T-cell (primary cell): ENCODE results near the gene TLX1. TPM values are rescaled to one million over a fixed set of nuclear protein-coding genes. Genes with fewer than 3 reads are reported as not detected.

Experiments used
- ATAC-seq, 4 experiments: fragments of 200-7000 bp in 3 of 4; fragments of 150-1000 bp in 1 of 4; cut with Tn5 transposase; replicated peaks in 1 of 4; 1 replicate in 3 of 4; 2 replicates in 1 of 4; pipeline ENCODE4 v1.10.0; 2021; ENCODE audit warnings: moderate library complexity in 3 of 4, mild to moderate bottlenecking in 2 of 4, moderate number of reproducible peaks in 1 of 4
- CTCF ChIA-PET, 2 donors: fragments of 300-600 bp; sonication (Branson Sonifier 250); formaldehyde crosslinking; loops; one replicate each; lab custom pipeline; 2022; ENCODE audit warnings: antibody characterized with exemption in 2 of 2; lab: Charles Lee
- POLR2A ChIA-PET, 2 donors: fragments of 300-600 bp; sonication (Branson Sonifier 250); formaldehyde crosslinking; loops; one replicate each; lab custom pipeline; 2022; ENCODE audit warnings: antibody characterized with exemption in 2 of 2; lab: Charles Lee
- DNase-seq, 35 experiments: peaks; one replicate each; pipeline versions ENCODE4 v3.0.0 to v3.0.0-alpha.2; 2013 to 2023
- H3K27ac ChIP-seq: one replicate; pipeline ENCODE4 v1.5.1; 2013; ENCODE audit warnings: low read length
- H3K27me3 ChIP-seq, 2 experiments: replicated peaks in 1 of 2; 1 replicate in 1 of 2; 2 replicates in 1 of 2; pipeline versions ENCODE4 v1.6.1 to v1.7.0; 2013; ENCODE audit warnings: low read length in 1 of 2, mixed read lengths in 1 of 2; ENCODE audit not compliant: control insufficient read depth in 2 of 2, insufficient read depth in 2 of 2; ENCODE audit errors: extremely low read depth in 1 of 2
- H3K36me3 ChIP-seq, 2 donors: 1 replicate in 1 of 2; 2 replicates in 1 of 2; pipeline versions ENCODE4 v1.6.1 to v1.7.0; 2013; ENCODE audit warnings: low read length in 1 of 2; ENCODE audit not compliant: control insufficient read depth in 2 of 2, insufficient read depth in 1 of 2; ENCODE audit errors: extremely low read depth in 1 of 2
- H3K4me1 ChIP-seq, 2 experiments: 1 replicate in 1 of 2; 2 replicates in 1 of 2; pipeline versions ENCODE4 v1.6.1 to v1.7.0; 2013; ENCODE audit warnings: low read length in 2 of 2, mixed read lengths in 1 of 2; ENCODE audit not compliant: insufficient read depth in 2 of 2, control insufficient read depth in 1 of 2; ENCODE audit errors: extremely low read depth in 1 of 2
- H3K4me3 ChIP-seq, 2 donors: 1 replicate in 1 of 2; 2 replicates in 1 of 2; pipeline versions ENCODE4 v1.5.1 to v1.7.0; 2013; ENCODE audit warnings: mild to moderate bottlenecking in 2 of 2, low read length in 1 of 2, moderate library complexity in 1 of 2; ENCODE audit not compliant: control insufficient read depth in 1 of 2; ENCODE audit errors: extremely low read depth in 1 of 2
- H3K9me3 ChIP-seq: 2 replicates; pipeline ENCODE4 v1.7.0; 2013
- H3K27ac Mint-ChIP-seq, 2 donors: one replicate each; pipeline ENCODE4 v1.8.0; 2020 to 2021; ENCODE audit warnings: mild to moderate bottlenecking in 2 of 2, mixed read lengths in 2 of 2
- H3K27me3 Mint-ChIP-seq, 2 donors: one replicate each; pipeline ENCODE4 v1.8.0; 2021 to 2022; ENCODE audit warnings: mixed read lengths in 2 of 2
- H3K36me3 Mint-ChIP-seq: one replicate; pipeline ENCODE4 v1.8.0; 2021; ENCODE audit warnings: mixed read lengths
- H3K4me1 Mint-ChIP-seq, 3 donors: one replicate each; pipeline ENCODE4 v1.8.0; 2020 to 2022; ENCODE audit warnings: mixed read lengths in 3 of 3, mild to moderate bottlenecking in 1 of 3
- H3K4me3 Mint-ChIP-seq, 3 donors: one replicate each; pipeline ENCODE4 v1.8.0; 2020 to 2022; ENCODE audit warnings: mild to moderate bottlenecking in 3 of 3, mixed read lengths in 3 of 3, moderate library complexity in 3 of 3
- H3K9me3 Mint-ChIP-seq, 3 donors: one replicate each; pipeline ENCODE4 v1.8.0; 2020 to 2022; ENCODE audit warnings: mixed read lengths in 3 of 3
- WGBS: methylation state at CpG from one replicate; pipeline ENCODE4 v1.1.5; 2013; ENCODE audit warnings: missing lambda C conversion rate; ENCODE audit not compliant: insufficient coverage; 5-methylcytosine and 5-hydroxymethylcytosine counted together
- total RNA-seq, 35 experiments: library from RNA in 6 of 35; stranded (reverse) in 6 of 35; fragments of 120-200 nt in 1 of 35; gene quantifications; one replicate each; pipeline versions ENCODE4 v1.2.1 to v1.2.4 and lab custom pipeline; 2013 to 2026

The TLX1 gene
- total RNA-seq, 5 donors from 2014 or later (not counting 1 experiment from before 2014, with no cell fraction given): not detected

DNA sequence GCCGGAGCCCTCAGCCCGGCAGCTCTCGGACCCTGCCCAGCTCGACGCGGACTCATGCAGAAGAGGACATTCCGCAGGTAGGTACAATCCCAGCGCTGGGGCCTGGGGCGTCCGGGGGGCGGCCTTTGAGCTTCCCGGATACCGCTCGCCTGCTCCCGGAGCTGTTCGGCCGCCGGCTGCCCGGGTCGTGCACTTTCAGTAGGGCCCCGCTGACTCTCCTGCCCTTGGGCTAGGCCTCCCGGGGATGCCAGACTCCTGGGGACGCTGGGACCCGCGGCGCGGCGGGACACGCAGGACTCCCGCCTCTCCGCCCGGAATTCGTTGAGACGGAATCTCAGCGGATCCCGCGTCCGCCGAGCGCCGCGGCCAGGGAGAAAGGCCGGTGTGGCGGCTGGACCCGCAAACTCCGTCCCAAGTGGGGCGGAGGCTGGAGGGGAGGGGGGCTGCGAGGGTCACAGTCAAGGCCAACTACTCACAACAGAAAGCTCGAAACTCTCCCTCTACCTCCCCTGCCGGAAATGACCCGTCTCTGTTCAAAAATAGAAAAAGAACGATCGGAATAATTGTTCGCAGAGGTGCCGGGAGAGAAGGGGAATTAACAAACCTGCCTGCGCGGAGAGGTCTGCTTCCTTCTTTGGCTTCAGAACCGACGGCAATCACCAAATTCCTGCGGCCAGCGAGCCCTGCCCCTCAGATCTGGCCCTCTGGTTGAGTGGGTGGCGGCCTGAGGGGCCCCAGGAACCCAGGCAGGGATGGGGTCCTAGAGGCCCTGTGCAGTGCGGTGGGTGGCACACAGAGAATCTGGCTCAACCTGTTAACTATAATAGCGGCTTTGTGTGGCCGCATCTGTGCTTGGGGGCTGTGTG lies 9.2 kb downstream of the TLX1 start:
- Histone ChIP-seq H3K4me3 (peak overlapping the region; percentile 17 to 48), H3K27me3 (peaks cover 19 to 93% of the 10 kb centered on the region in 2 experiments), H3K27ac (no peak overlapping the region), H3K9me3 (no peaks in the 10 kb centered on the region), H3K36me3 (no peaks in the 10 kb centered on the region), H3K4me1 (peaks cover 0 to 31% of the 10 kb centered on the region in 2 experiments)
- ATAC-seq (no peak), DNase-seq (no peak)
- 9% methylated on average over 53 of the region's 65 CpGs for WGBS
- ChIA-PET POLR2A (no interaction called here), CTCF (interaction anchor here (1.0 to 4.0 kb wide), 7 partner anchors 11 to 94 kb away, joined by 3 to 93 read pairs (median 10); no protein-coding TSS in a partner anchor)
- Mint-ChIP-seq H3K27ac (no peak overlapping the region), H3K27me3 (peaks cover 65 to 94% of the 10 kb centered on the region in 2 donors), H3K4me1 (peaks cover 27 to 42% (median 37%) of the 10 kb centered on the region in 3 donors), H3K9me3 (no peaks in the 10 kb centered on the region), H3K36me3 (no peaks in the 10 kb centered on the region), H3K4me3 (peak overlapping the region; percentile 21 to 48 (median 34))

DNA sequence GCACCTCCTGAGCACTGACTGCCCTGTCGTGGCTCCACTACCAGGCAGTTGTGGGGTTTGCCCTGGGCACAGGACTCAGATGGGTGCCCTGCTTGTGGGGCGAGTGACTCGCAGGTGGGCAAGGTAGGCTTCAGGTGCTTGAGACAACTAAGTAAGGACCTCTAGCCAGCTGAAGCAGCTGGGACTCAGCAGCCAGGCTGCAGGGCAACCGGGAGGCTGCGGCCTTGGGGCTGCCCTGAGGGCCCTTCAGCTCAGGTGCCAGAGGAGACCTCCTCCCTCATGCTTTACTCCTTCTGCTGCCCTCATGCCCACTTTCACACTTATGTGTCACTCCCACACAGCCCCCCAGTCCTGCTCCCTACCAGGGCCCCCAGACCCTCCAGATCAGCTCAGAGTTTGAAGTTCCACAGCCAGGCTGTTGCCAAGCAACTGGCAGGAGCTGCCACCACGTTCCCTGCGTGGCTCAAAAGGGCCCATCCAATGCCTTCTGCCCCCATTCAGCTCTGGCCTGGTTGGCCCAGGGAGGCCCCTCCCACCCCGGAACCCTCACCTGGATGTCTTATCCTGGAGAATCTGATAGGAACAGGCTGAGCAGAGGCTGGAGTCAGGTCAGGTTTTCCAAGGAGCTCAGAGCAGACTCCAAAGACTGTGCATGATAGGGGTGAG lies 10.0 kb downstream of the TLX1 start:
- H3K4me1 Mint-ChIP-seq: peaks cover 27 to 34% (median 31%) of the 10 kb centered on the region in 3 donors
- peak overlapping the region in 2 of 3 donors; percentile 6 to 48 for H3K4me3 Mint-ChIP-seq
- no peak overlapping the region for H3K4me3 ChIP-seq
- no peaks in the 10 kb centered on the region for H3K9me3 Mint-ChIP-seq
- ChIA-PET POLR2A (interaction anchor here in 1 of 2 donors (0.5 to 0.8 kb wide), 2 partner anchors 40 to 400 kb away, joined by 3 to 4 read pairs; no protein-coding TSS in a partner anchor), CTCF (interaction anchor here (0.5 to 4.0 kb wide), 20 partner anchors 9 to 127 kb away, joined by 3 to 93 read pairs (median 5); no protein-coding TSS in a partner anchor)
- H3K27ac Mint-ChIP-seq: no peak overlapping the region
- no peaks in the 10 kb centered on the region for H3K36me3 Mint-ChIP-seq
- H3K36me3 ChIP-seq: no peaks in the 10 kb centered on the region
- H3K4me1 ChIP-seq: peaks cover 0 to 31% of the 10 kb centered on the region in 2 experiments
- peaks cover 21 to 93% of the 10 kb centered on the region in 2 experiments for H3K27me3 ChIP-seq
- H3K27me3 Mint-ChIP-seq: peaks cover 63 to 94% of the 10 kb centered on the region in 2 donors
- no peak for DNase-seq
- ATAC-seq: no peak
- H3K9me3 ChIP-seq: no peaks in the 10 kb centered on the region
- H3K27ac ChIP-seq: no peak overlapping the region
- 52% methylated on average over 6 of the region's 8 CpGs for WGBS

DNA sequence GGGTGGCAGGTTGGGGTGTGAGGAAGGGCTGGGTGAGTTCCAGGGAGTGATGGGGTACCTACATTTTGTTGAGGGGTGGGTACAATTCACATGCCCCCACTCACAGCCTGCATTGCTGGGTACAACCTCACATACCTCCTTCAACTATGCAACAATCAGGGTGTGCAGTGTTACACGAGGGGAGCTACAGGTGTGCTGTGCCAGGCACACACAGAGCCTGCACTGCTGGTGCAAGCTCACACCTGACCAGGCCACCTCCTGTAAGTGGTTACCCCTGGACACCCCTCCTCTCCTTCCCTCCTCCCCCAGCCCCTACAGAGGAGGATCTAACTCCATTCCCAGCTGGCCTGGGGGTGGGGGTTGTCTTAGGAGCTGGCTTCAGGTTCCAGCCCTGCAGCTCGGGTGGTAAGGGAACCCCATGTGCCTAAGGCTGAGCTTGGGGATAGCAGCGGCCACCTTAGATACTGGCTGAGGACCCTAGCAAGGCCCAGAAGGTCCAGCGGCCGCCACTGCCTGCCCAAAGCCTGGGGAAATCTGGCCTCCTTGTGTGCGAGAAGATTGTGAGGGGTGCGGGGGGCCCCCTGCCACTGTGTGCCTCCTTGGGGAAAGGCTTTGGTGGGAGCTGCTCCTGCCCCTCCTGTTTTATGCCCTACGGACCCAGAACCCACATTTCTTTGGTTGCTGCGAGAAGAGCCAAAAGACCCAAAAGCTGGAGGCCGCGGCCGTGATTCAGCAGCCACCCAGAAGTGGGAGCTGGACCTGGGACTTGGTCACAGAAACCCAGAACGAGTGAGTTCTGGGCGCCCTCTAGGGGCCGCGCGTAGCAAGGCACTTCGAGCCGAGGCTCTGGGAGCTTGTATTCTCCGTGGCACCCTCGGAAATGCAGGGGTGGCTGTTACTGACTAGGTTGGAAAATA lies 10.8 kb downstream of the TLX1 start:
- H3K9me3 Mint-ChIP-seq: no peaks in the 10 kb centered on the region

DNA sequence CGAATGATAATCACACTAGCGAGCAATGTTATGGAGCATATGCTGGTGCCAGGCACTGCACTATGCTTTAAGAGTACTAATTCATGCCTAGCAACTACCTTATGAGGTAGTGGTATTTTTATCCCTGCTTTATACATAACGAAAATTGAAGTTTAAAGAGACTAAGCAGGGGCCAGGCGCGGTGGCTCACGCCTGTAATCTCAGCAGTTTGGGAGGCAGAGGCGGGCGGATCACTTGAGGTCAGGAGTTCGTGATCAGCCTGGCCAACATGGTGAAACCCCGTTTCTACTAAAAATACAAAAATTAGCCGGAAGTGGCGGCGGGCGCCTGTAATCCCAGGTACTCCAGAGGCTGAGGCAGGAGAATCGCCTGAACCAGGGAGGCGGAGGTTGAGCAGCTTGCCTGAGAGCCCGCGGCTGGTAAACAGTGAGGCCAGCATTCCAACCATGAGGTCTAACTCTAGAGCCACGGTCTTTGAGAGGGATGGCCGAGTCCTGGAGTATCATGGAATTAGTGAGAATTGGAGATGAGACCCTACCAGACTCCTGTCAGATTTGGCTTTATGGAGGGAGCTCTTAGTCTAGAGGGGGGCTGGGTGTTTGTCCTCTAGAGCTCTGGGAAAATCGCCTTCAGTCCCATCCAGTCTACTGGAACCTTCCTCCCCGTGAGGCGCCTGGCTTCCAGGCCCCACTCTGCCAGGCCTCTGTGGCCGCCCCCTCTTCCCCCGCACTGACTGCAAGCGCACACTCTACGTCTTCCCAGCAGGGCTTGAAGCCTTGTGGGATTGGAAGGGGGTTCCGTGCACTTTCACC lies 11.6 kb downstream of the TLX1 start:
- H3K36me3 ChIP-seq: no peaks in the 10 kb centered on the region
- DNase-seq (no peak), ATAC-seq (peak in 2 of 4 experiments; percentile 16 to 33)
- H3K4me1 Mint-ChIP-seq: peaks cover 25 to 36% (median 33%) of the 10 kb centered on the region in 3 donors
- no peak overlapping the region for H3K4me3 ChIP-seq
- H3K9me3 ChIP-seq: no peaks in the 10 kb centered on the region
- no peak overlapping the region for H3K4me3 Mint-ChIP-seq
- H3K9me3 Mint-ChIP-seq: no peaks in the 10 kb centered on the region
- H3K27ac Mint-ChIP-seq: no peak overlapping the region
- ChIA-PET CTCF (interaction anchor here (0.5 to 4.0 kb wide), 29 partner anchors 9 to 1406 kb away, joined by 3 to 93 read pairs (median 4); partner anchors contain the start of genes KAZALD1 (in 1 of the 2) and TLX1 (in 1 of the 2)), POLR2A (interaction anchor here in 1 of 2 donors (0.6 kb wide), 1 partner anchor 16 kb away, joined by 3 read pairs; no protein-coding TSS in a partner anchor)
- no peak overlapping the region for H3K27ac ChIP-seq
- WGBS: 50% methylated on average over 9 of the region's 28 CpGs
- peaks cover 56 to 89% of the 10 kb centered on the region in 2 donors for H3K27me3 Mint-ChIP-seq
- peaks cover 21 to 92% of the 10 kb centered on the region in 2 experiments for H3K27me3 ChIP-seq
- H3K36me3 Mint-ChIP-seq: no peaks in the 10 kb centered on the region
- peaks cover 0 to 39% of the 10 kb centered on the region in 2 experiments for H3K4me1 ChIP-seq

More for the DNA sequence above, 10.8 kb downstream of the TLX1 start:
- Histone ChIP-seq H3K27me3 (peaks cover 21 to 93% of the 10 kb centered on the region in 2 experiments), H3K4me1 (peaks cover 0 to 39% of the 10 kb centered on the region in 2 experiments), H3K9me3 (no peaks in the 10 kb centered on the region), H3K4me3 (no peak overlapping the region), H3K36me3 (no peaks in the 10 kb centered on the region), H3K27ac (no peak overlapping the region)
- WGBS: 5% methylated on average over 11 of the region's 21 CpGs
- POLR2A ChIA-PET: interaction anchor here in 1 of 2 donors (0.5 to 0.8 kb wide), 4 partner anchors 15 to 401 kb away, joined by 3 to 4 read pairs (median 4); no protein-coding TSS in a partner anchor
- no peaks in the 10 kb centered on the region for H3K36me3 Mint-ChIP-seq
- no peak overlapping the region for H3K27ac Mint-ChIP-seq
- no peak overlapping the region for H3K4me3 Mint-ChIP-seq
- peaks cover 29 to 32% (median 31%) of the 10 kb centered on the region in 3 donors for H3K4me1 Mint-ChIP-seq
- CTCF ChIA-PET: interaction anchor here (0.5 to 4.0 kb wide), 38 partner anchors 10 to 254 kb away, joined by 3 to 93 read pairs (median 4); partner anchors contain the start of genes KAZALD1 (in 1 of the 2) and TLX1 (in 1 of the 2)
- ATAC-seq (peak; percentile 81 to 90 (median 85)), DNase-seq (peak; percentile 52 to 88 (median 71))
- H3K27me3 Mint-ChIP-seq: peaks cover 56 to 90% of the 10 kb centered on the region in 2 donors

DNA sequence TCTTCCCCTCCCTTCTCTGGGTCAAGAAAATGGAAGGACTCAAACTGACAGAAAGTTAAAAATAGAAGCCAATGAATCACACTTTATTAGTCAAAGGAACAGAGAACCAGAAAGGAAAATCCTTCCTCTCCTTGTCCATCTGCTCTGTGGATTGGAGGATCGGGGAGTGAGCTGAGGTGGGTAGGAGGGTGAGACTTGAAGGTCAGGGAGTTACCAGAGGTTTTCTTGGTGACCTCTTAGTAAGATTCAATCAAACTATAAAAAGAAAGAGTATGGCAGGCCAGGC lies 12.2 kb downstream of the TLX1 start:
- no peak overlapping the region for H3K4me3 ChIP-seq
- no peaks in the 10 kb centered on the region for H3K9me3 ChIP-seq
- H3K36me3 Mint-ChIP-seq: no peaks in the 10 kb centered on the region
- peak overlapping the region in 1 of 2 donors; percentile 13 for H3K27ac Mint-ChIP-seq
- H3K9me3 Mint-ChIP-seq: no peaks in the 10 kb centered on the region
- DNase-seq (no peak), ATAC-seq (no peak)
- ChIA-PET POLR2A (no interaction called here), CTCF (interaction anchor here (0.6 to 4.0 kb wide), 5 partner anchors 47 to 1406 kb away, joined by 3 to 93 read pairs (median 7); no protein-coding TSS in a partner anchor)
- peaks cover 56 to 88% of the 10 kb centered on the region in 2 donors for H3K27me3 Mint-ChIP-seq
- WGBS: no CpG with 5 or more reads among the region's 1 CpG
- no peak overlapping the region for H3K27ac ChIP-seq
- H3K36me3 ChIP-seq: no peaks in the 10 kb centered on the region
- H3K4me1 Mint-ChIP-seq: peaks cover 20 to 33% (median 28%) of the 10 kb centered on the region in 3 donors
- no peak overlapping the region for H3K4me3 Mint-ChIP-seq
- H3K4me1 ChIP-seq: peaks cover 0 to 39% of the 10 kb centered on the region in 2 experiments
- peaks cover 20 to 94% of the 10 kb centered on the region in 2 experiments for H3K27me3 ChIP-seq
